ENCODE measurements around the gene PLAAT3.

PLAAT3 gene

DNA sequence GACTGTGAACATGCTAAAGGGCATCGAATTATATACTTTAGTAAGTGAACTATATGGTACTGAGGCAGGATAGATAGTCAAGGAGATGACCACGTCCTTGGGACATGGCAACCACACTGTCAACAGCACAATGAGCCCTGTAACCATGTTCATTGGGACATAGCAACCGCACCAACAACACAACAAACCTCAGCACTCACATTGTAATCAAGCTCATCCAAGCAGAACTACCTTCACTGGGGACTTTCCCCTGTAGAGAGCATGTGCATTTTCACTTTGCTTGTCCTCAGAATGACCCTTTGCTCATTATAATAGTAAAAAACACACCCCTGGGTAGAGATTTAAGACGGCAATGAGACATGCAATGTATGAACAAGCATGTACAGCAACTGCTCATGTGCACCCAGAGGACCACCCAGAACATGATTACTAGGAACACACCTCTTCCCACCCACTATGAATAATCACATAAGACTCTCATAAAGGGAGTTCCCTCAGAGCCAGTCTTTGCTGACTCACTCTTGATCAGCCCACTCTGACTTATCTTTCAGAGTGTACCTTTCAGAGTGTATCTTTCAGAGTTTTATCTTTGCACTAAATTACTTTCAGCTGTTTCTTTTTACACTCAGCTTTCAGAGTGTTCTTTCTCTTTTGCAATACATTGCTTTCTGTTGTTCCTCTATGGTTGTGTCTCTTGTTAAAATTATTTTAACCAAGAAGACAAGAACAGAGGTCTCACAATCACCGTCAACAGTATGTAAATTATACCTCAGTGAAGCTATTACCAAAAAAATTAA is 47.0 kb downstream of the PLAAT3 start:
- Histone ChIP-seq H3K36me3 (ENCODE audit: control insufficient read depth in 2 of 2, insufficient read depth in 2 of 2, low read length in 2 of 2) (no peaks in the 10 kb centered on the region), H3K4me1 (ENCODE audit: control insufficient read depth, insufficient read depth, low read length) (no peaks in the 10 kb centered on the region), H3K4me3 (ENCODE audit: low read length in 2 of 2) (no peak overlapping the region), H3K27me3 (ENCODE audit: control insufficient read depth in 1 of 2, insufficient read depth in 2 of 2, low read length in 2 of 2) (no peaks in the 10 kb centered on the region), H3K9ac (ENCODE audit: low read length in 2 of 2) (no peak overlapping the region), H3K9me3 (ENCODE audit: control insufficient read depth in 2 of 2, low read length in 2 of 2) (no peaks in the 10 kb centered on the region), H3K27ac (ENCODE audit: low read length) (no peak overlapping the region)

GRCh38 chr11:63564784-63565350 is 49.4 kb downstream of the PLAAT3 start:
- Histone ChIP-seq H3K27me3 (ENCODE audit: control insufficient read depth in 1 of 2, insufficient read depth in 2 of 2, low read length in 2 of 2) (no peaks in the 10 kb centered on the region), H3K4me3 (ENCODE audit: low read length in 2 of 2) (no peak overlapping the region), H3K9me3 (ENCODE audit: control insufficient read depth in 2 of 2, low read length in 2 of 2) (no peaks in the 10 kb centered on the region), H3K27ac (ENCODE audit: low read length) (no peak overlapping the region), H3K36me3 (ENCODE audit: control insufficient read depth in 2 of 2, insufficient read depth in 2 of 2, low read length in 2 of 2) (no peaks in the 10 kb centered on the region), H3K9ac (ENCODE audit: low read length in 2 of 2) (no peak overlapping the region), H3K4me1 (ENCODE audit: control insufficient read depth, insufficient read depth, low read length) (no peaks in the 10 kb centered on the region)

GRCh38 chr11:63564056-63564774 is 50.0 kb downstream of the PLAAT3 start:
- no peaks in the 10 kb centered on the region for H3K27me3 ChIP-seq (ENCODE audit: control insufficient read depth in 1 of 2, insufficient read depth in 2 of 2, low read length in 2 of 2)
- H3K9me3 ChIP-seq (ENCODE audit: control insufficient read depth in 2 of 2, low read length in 2 of 2) = no peaks in the 10 kb centered on the region
- no peaks in the 10 kb centered on the region for H3K4me1 ChIP-seq (ENCODE audit: control insufficient read depth, insufficient read depth, low read length)
- H3K9ac ChIP-seq (ENCODE audit: low read length in 2 of 2) = no peak overlapping the region
- no peak overlapping the region for H3K27ac ChIP-seq (ENCODE audit: low read length)
- H3K36me3 ChIP-seq (ENCODE audit: control insufficient read depth in 2 of 2, insufficient read depth in 2 of 2, low read length in 2 of 2) = no peaks in the 10 kb centered on the region
- no peak overlapping the region for H3K4me3 ChIP-seq (ENCODE audit: low read length in 2 of 2)

DNA sequence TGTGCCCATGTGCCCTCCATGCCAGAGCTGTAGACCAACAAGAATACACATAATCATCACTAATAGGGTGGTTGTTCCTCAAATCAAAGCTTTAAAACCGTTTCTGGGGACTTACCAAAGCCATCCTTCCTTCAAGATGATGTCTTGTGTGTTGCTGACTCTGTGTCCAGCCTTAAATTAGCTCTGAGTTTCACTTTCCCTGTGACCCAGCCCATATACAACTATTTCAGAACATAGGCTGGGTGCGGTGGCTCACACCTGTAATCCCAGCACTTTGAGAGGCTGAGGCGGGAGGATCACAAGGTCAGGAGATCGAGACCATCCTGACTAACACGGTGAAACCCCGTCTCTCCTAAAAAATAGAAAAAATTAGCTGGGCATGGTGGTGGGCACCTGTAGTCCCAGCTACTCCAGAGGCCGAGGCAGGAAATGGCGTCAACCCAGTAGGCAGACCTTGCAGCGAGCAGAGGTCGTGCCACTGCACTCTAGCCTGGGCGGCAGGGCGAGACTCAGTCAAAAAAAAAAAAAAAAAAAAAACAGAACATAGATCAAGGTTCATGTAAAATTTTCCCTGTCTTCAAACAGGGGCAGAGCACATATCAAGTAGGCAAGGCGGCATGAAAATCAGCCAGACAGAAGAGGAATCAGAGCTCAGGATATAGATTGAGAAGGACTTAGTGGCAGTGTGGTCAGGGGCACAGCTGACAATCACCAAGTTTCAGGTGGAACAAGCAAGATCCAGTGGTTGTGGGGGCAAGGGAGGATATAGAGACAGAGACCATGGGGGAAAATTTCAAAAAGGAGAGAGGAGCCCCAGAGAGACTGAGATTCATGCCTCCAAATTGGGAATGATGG is 50.8 kb downstream of the PLAAT3 start, which contains the start of gene PLAAT2:
PLAAT2 (minus strand) TSS at position 179 of the 855 bp plus-strand sequence; CDS start at position 124, 55 bp downstream.
- Histone ChIP-seq H3K27me3 (ENCODE audit: control insufficient read depth in 1 of 2, insufficient read depth in 2 of 2, low read length in 2 of 2) (no peaks in the 10 kb centered on the region), H3K36me3 (ENCODE audit: control insufficient read depth in 2 of 2, insufficient read depth in 2 of 2, low read length in 2 of 2) (no peaks in the 10 kb centered on the region), H3K4me3 (ENCODE audit: low read length in 2 of 2) (no peak within 1 kb of the TSS), H3K9ac (ENCODE audit: low read length in 2 of 2) (no peak within 1 kb of the TSS), H3K27ac (ENCODE audit: low read length) (no peak within 1 kb of the TSS), H3K4me1 (ENCODE audit: control insufficient read depth, insufficient read depth, low read length) (no peaks in the 10 kb centered on the region), H3K9me3 (ENCODE audit: control insufficient read depth in 2 of 2, low read length in 2 of 2) (no peaks in the 10 kb centered on the region)

DNA sequence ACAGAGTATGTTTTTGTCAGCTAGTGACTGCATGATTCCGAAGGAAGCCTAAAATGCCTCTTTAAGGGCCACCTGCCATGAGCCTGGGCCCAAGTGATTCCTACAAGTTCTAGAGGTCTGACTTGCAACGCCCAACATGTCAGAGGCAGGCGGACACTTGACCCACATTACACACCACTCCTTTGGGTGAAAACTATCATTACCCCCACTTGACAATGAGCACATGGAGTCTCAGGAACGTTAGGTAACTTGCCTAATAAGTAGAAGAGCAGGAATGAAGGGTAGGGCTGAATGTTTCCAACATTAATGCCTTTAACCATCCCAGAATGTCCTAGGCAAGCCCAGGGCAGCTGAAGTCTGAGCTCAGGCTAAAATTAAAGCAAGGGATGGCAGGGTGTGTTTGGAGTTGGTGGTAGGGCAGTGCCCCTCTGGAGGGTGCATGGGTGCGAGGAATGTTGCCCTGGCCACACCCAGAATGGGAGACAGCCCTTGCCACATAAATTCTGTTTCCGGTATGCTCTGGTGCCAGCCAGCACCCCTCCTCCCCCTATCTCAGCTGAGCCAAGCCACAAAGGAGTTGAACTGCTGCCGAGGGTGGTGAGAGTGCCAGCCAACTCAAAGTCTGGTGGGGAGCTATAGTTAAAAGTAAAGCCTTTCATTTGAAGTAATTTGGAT is 53.6 kb downstream of the PLAAT3 start:
- Histone ChIP-seq H3K27ac (ENCODE audit: low read length) (no peak overlapping the region), H3K4me3 (ENCODE audit: low read length in 2 of 2) (no peak overlapping the region), H3K36me3 (ENCODE audit: control insufficient read depth in 2 of 2, insufficient read depth in 2 of 2, low read length in 2 of 2) (no peaks in the 10 kb centered on the region), H3K9me3 (ENCODE audit: control insufficient read depth in 2 of 2, low read length in 2 of 2) (no peaks in the 10 kb centered on the region), H3K4me1 (ENCODE audit: control insufficient read depth, insufficient read depth, low read length) (no peaks in the 10 kb centered on the region), H3K27me3 (ENCODE audit: control insufficient read depth in 1 of 2, insufficient read depth in 2 of 2, low read length in 2 of 2) (no peaks in the 10 kb centered on the region), H3K9ac (ENCODE audit: low read length in 2 of 2) (no peak overlapping the region)

DNA sequence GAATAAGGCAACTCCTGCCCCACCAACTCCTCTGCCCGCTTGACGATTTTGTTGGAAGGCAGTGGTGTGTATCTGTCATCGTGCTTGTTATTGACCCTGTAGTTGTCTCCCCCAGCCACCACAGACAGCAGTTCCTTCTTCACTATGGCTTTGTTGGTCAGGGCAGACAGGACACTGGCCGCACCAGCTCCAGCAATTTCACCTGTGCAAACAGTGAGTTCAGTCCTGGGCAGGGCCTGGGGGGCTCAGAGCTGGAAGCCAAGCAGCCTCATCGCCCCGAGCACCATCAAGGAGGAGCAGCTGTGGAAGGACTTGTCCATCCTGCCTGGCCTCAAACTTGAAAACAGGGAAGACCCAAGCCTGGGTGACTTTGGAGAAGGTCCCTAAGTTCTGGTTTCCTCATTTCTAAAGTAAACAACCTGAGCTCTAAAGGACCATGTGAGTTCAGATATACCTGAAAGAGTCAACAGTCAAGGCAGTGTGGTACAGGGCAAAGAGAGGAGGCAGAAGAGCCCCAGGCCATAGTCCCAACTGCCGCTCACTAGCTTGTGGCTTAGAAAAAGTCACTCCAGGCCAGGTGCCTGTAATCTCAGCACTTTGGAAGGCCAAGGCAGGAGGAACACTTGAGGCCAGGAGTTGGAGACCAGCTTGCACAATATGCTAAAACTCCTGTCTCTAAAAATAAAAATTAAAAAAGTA is 55.6 kb downstream of the PLAAT3 start:
- Histone ChIP-seq H3K4me1 (ENCODE audit: control insufficient read depth, insufficient read depth, low read length) (no peaks in the 10 kb centered on the region), H3K9me3 (ENCODE audit: control insufficient read depth in 2 of 2, low read length in 2 of 2) (no peaks in the 10 kb centered on the region), H3K4me3 (ENCODE audit: low read length in 2 of 2) (no peak overlapping the region), H3K27ac (ENCODE audit: low read length) (no peak overlapping the region), H3K36me3 (ENCODE audit: control insufficient read depth in 2 of 2, insufficient read depth in 2 of 2, low read length in 2 of 2) (no peaks in the 10 kb centered on the region), H3K9ac (ENCODE audit: low read length in 2 of 2) (no peak overlapping the region), H3K27me3 (ENCODE audit: control insufficient read depth in 1 of 2, insufficient read depth in 2 of 2, low read length in 2 of 2) (no peaks in the 10 kb centered on the region)

GRCh38 chr11:63557570-63557969 is 56.7 kb downstream of the PLAAT3 start:
- Histone ChIP-seq H3K27ac (ENCODE audit: low read length) (no peak overlapping the region), H3K4me3 (ENCODE audit: low read length in 2 of 2) (no peak overlapping the region), H3K9me3 (ENCODE audit: control insufficient read depth in 2 of 2, low read length in 2 of 2) (no peaks in the 10 kb centered on the region), H3K36me3 (ENCODE audit: control insufficient read depth in 2 of 2, insufficient read depth in 2 of 2, low read length in 2 of 2) (no peaks in the 10 kb centered on the region), H3K4me1 (ENCODE audit: control insufficient read depth, insufficient read depth, low read length) (no peaks in the 10 kb centered on the region), H3K9ac (ENCODE audit: low read length in 2 of 2) (no peak overlapping the region), H3K27me3 (ENCODE audit: control insufficient read depth in 1 of 2, insufficient read depth in 2 of 2, low read length in 2 of 2) (no peaks in the 10 kb centered on the region)

- Histone ChIP-seq H3K9me3 (ENCODE audit: control insufficient read depth in 2 of 2, low read length in 2 of 2) (no peaks in the 10 kb centered on the region), H3K9ac (ENCODE audit: low read length in 2 of 2) (no peak overlapping the region), H3K4me3 (ENCODE audit: low read length in 2 of 2) (no peak overlapping the region), H3K27me3 (ENCODE audit: control insufficient read depth in 1 of 2, insufficient read depth in 2 of 2, low read length in 2 of 2) (no peaks in the 10 kb centered on the region), H3K4me1 (ENCODE audit: control insufficient read depth, insufficient read depth, low read length) (no peaks in the 10 kb centered on the region), H3K27ac (ENCODE audit: low read length) (no peak overlapping the region), H3K36me3 (ENCODE audit: control insufficient read depth in 2 of 2, insufficient read depth in 2 of 2, low read length in 2 of 2) (no peaks in the 10 kb centered on the region)
Measured at GRCh38 chr11:63556404-63557013, 57.7 kb downstream of the PLAAT3 start.

GRCh38 chr11:63554877-63555223 is 59.4 kb downstream of the PLAAT3 start:
- H3K9me3 ChIP-seq (ENCODE audit: control insufficient read depth in 2 of 2, low read length in 2 of 2) = no peaks in the 10 kb centered on the region
- no peak overlapping the region for H3K9ac ChIP-seq (ENCODE audit: low read length in 2 of 2)
- no peaks in the 10 kb centered on the region for H3K27me3 ChIP-seq (ENCODE audit: control insufficient read depth in 1 of 2, insufficient read depth in 2 of 2, low read length in 2 of 2)
- no peak overlapping the region for H3K27ac ChIP-seq (ENCODE audit: low read length)
- H3K36me3 ChIP-seq (ENCODE audit: control insufficient read depth in 2 of 2, insufficient read depth in 2 of 2, low read length in 2 of 2) = no peaks in the 10 kb centered on the region
- no peaks in the 10 kb centered on the region for H3K4me1 ChIP-seq (ENCODE audit: control insufficient read depth, insufficient read depth, low read length)
- no peak overlapping the region for H3K4me3 ChIP-seq (ENCODE audit: low read length in 2 of 2)

Data from stomach smooth muscle (tissue), 2 donors.